Endothelial cell of umbilical vein (primary cell): ENCODE results near the gene CSMD2. TPM values are rescaled to one million over a fixed set of nuclear protein-coding genes. Genes with fewer than 3 reads are reported as not detected.

Source experiments
- BruUV-seq: library from RNA; stranded (reverse); fragments of 400-500 nt; replicated peaks from 2 replicates; lab custom pipeline; 2021; lab: Mats Ljungman, UMichigan
- CTCF ChIA-PET: fragments of 300-600, 350-600 bp; sonication (Branson Sonifier 250); formaldehyde crosslinking; loops from one replicate; lab custom pipeline; 2021; ENCODE audit warnings: antibody characterized with exemption, inconsistent platforms; lab: Charles Lee
- POLR2A ChIA-PET: fragments of 300-600, 350-600 bp; sonication (Branson Sonifier 250); formaldehyde crosslinking; loops from one replicate; lab custom pipeline; 2021; ENCODE audit warnings: antibody characterized with exemption, inconsistent platforms; lab: Charles Lee
- DNase-seq: peaks from one replicate; pipeline ENCODE4 v3.0.0-alpha.2; 2011; ENCODE audit warnings: low read depth, low spot score
- FAIRE-seq: peaks from 2 replicates; lab custom pipeline; 2011; peaks lifted over from hg19 to GRCh38; lab: Jason Lieb, UNC
- H2AFZ ChIP-seq: 2 replicates; pipeline ENCODE4 v1.6.0; 2012; ENCODE audit warnings: low read depth, low read length, control low read depth, inconsistent platforms
- H3K27ac ChIP-seq: 2 replicates; pipeline ENCODE4 v1.5.1; 2011; ENCODE audit warnings: low read depth, mild to moderate bottlenecking, control low read depth, low read length, moderate library complexity; ENCODE audit not compliant: insufficient read depth
- H3K27me3 ChIP-seq, 2 experiments: 2 replicates each; pipeline versions ENCODE4 v1.6.0 to v1.6.1; 2011; ENCODE audit warnings: low read length in 2 of 2, mixed read lengths in 1 of 2; ENCODE audit not compliant: control insufficient read depth in 2 of 2, insufficient read depth in 2 of 2
- H3K36me3 ChIP-seq, 2 experiments: 2 replicates in 1 of 2; 3 replicates in 1 of 2; pipeline ENCODE4 v1.5.1; 2011; ENCODE audit warnings: low read length in 2 of 2, mild to moderate bottlenecking in 1 of 2, moderate library complexity in 1 of 2; ENCODE audit not compliant: control insufficient read depth in 2 of 2, insufficient read depth in 2 of 2; ENCODE audit errors: extremely low read depth in 1 of 2
- H3K4me1 ChIP-seq: 3 replicates; pipeline ENCODE4 v1.5.1; 2011; ENCODE audit warnings: mild to moderate bottlenecking, low read length; ENCODE audit not compliant: control insufficient read depth, insufficient read depth; ENCODE audit errors: extremely low read depth
- H3K4me2 ChIP-seq: 2 replicates; pipeline ENCODE4 v1.6.1; 2011; ENCODE audit warnings: low read length, control low read depth, mixed read lengths; ENCODE audit not compliant: insufficient read depth
- H3K4me3 ChIP-seq, 3 experiments: fragments of 200-600 bp in 1 of 3; sonication (generic), shearing (Covaris generic) in 1 of 3; replicated peaks in 1 of 3; 2 replicates each; pipeline ENCODE4 v1.5.1; 2011 to 2016; ENCODE audit warnings: control low read depth in 3 of 3, low read length in 3 of 3, mild to moderate bottlenecking in 2 of 3, inconsistent platforms in 1 of 3, low read depth in 1 of 3, moderate library complexity in 1 of 3; ENCODE audit not compliant: insufficient read depth in 1 of 3
- H3K79me2 ChIP-seq: 2 replicates; pipeline ENCODE4 v1.6.0; 2012; ENCODE audit warnings: low read length, inconsistent platforms; ENCODE audit not compliant: control insufficient read depth, insufficient read depth
- H3K9ac ChIP-seq: replicated peaks from 2 replicates; pipeline ENCODE3; 2011; ENCODE audit warnings: low read length, control low read depth; ENCODE audit not compliant: insufficient read depth; ENCODE audit errors: extremely low read depth
- H3K9me1 ChIP-seq: replicated peaks from 3 replicates; pipeline ENCODE4 v1.6.0; 2011; ENCODE audit warnings: mild to moderate bottlenecking, low read length; ENCODE audit not compliant: control insufficient read depth, insufficient read depth; ENCODE audit errors: extremely low read depth
- H3K9me3 ChIP-seq: replicated peaks from 2 replicates; pipeline ENCODE4 v1.5.1; 2012; ENCODE audit warnings: low read length, inconsistent platforms; ENCODE audit not compliant: control insufficient read depth, insufficient read depth
- H4K20me1 ChIP-seq: replicated peaks from 2 replicates; pipeline ENCODE3; 2011; ENCODE audit warnings: mild to moderate bottlenecking, low read length; ENCODE audit not compliant: control insufficient read depth, insufficient read depth; ENCODE audit errors: extremely low read depth
- EZH2 ChIP-seq: IDR thresholded peaks from 2 replicates; pipeline ENCODE4 v1.6.1; 2012; ENCODE audit warnings: borderline replicate concordance, low read depth, mild to moderate bottlenecking, moderate library complexity, low read length, inconsistent platforms; ENCODE audit not compliant: severe bottlenecking
- FOS ChIP-seq: IDR thresholded peaks from 2 replicates; pipeline ENCODE4 v1.6.1; 2011; ENCODE audit warnings: mild to moderate bottlenecking, low read length, moderate library complexity, borderline replicate concordance; ENCODE audit not compliant: insufficient read depth
- GATA2 ChIP-seq: IDR thresholded peaks from 2 replicates; pipeline ENCODE4 v1.7.0; 2011; ENCODE audit warnings: low read depth, mild to moderate bottlenecking, moderate library complexity, mixed read lengths, low read length; ENCODE audit not compliant: insufficient read length, insufficient read depth
- MYC ChIP-seq: IDR thresholded peaks from one replicate; pipeline ENCODE4 v1.6.1; 2011; ENCODE audit warnings: mild to moderate bottlenecking, low read depth, low read length
- POLR2A ChIP-seq: IDR thresholded peaks from 2 replicates; pipeline ENCODE4 v1.6.1; 2012; ENCODE audit warnings: low read depth, mild to moderate bottlenecking, control low read depth, low read length
- POLR2AphosphoS5 ChIP-seq: IDR thresholded peaks from 2 replicates; pipeline ENCODE4 v1.6.1; 2012; ENCODE audit warnings: low read depth, mild to moderate bottlenecking, control low read depth, low read length, moderate library complexity; ENCODE audit not compliant: insufficient read depth
- dilution Hi-C: fragments of 300-500 bp; cut with MboI; formaldehyde crosslinking; loops from one replicate; pipeline ENCODE4 v1.15.0; 2019; ENCODE audit warnings: low sequenced_read_pairs; ENCODE audit not compliant: extremely low pct_ligation_motif_present
- intact Hi-C: fragments of 100-400 bp; cut with micrococcal nuclease; formaldehyde crosslinking; loops from one replicate; pipeline ENCODE4 v1.10.0; 2022
- polyA plus RNA-seq, 4 experiments: library from polyadenylated mRNA; depleted of rRNA in 3 of 4; stranded (reverse) in 3 of 4; unstranded in 1 of 4; fragments of >200 nt; gene quantifications; 2 replicates each; pipeline versions ENCODE4 v1.2.1 to v1.2.3, GENCODE V29; 2011 to 2012; ENCODE audit warnings: missing spikeins in 1 of 4
- total RNA-seq: library from RNA; stranded (reverse); gene quantifications from 2 replicates; pipeline ENCODE4 v1.2.3, GENCODE V29; 2021

The CSMD2 gene
- total and polyA plus RNA-seq, 2 donors (not counting 3 experiments of a cell fraction or from before 2014, with no cell fraction given): under 0.01 TPM; not detected in 1

DNA sequence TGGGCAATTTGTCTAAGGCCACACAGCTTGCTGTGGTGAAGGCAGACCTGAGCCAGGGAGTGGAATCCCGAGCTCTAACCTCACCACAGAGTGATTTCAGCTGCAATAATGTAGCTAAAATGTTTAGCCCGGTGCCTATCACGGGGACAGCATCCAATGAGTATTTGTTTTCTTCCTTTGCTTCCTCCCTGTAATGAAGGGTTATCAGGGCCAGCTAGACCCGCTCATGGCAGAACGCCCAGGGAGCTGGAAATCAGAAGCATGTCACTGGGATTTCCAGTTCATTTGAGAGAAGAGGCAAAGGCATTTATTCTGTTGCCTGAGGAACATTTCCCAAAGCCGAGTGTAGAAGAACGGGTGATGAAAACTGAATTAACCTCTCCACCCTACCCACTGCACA lies 509.5 kb downstream of the CSMD2 start:
- TF ChIP-seq GATA2: no peak
- Histone ChIP-seq H3K4me2 (no peak overlapping the region), H3K9me3 (no peaks in the 10 kb centered on the region), H2AFZ (no peak overlapping the region), H3K9me1 (no peaks in the 10 kb centered on the region), H3K4me3 (no peak overlapping the region), H3K36me3 (no peaks in the 10 kb centered on the region), H3K79me2 (no peaks in the 10 kb centered on the region), H3K27ac (no peak overlapping the region), H3K4me1 (no peaks in the 10 kb centered on the region), H3K9ac (no peak overlapping the region), H3K27me3 (no peaks in the 10 kb centered on the region), H4K20me1 (no peaks in the 10 kb centered on the region)
- dilution Hi-C loops: no loop called here
- FAIRE-seq (no peak), DNase-seq (no peak)
- intact Hi-C loops: no loop called here
- ChIA-PET POLR2A (no interaction called here), CTCF (no interaction called here)
- BruUV-seq: no TSS peak

DNA sequence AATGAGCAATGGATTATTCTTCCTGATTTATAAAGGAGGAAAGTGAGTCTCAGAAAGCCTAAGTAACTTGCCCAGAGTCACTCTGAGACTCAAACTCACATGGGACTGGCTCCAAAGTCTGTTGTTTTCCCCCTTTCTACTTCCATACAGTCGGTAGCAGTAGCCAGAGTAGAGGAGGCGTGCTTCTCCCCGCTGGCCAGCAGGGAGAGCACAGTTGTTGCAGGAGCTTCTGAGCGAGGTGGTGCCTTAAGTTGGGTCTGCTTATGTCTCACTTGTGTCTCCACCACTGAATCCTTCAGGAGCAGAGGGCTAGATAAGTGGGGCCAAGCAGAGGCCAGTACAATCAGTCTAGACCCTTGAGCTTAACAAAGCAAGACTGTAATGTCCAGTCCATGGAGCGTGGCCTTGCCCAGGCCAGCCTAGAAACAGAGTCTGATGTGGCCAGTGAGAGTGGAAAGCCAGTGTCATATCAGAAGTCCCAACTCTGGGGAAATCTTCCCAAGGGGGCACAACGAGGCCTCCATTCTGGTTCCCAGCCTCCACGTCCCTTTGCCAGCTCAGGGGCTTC lies 510.7 kb downstream of the CSMD2 start:
- Histone ChIP-seq H3K9ac (no peak overlapping the region), H3K4me1 (no peaks in the 10 kb centered on the region), H3K4me2 (no peak overlapping the region), H3K79me2 (no peaks in the 10 kb centered on the region), H2AFZ (no peak overlapping the region), H3K9me1 (no peaks in the 10 kb centered on the region), H4K20me1 (no peaks in the 10 kb centered on the region), H3K36me3 (no peaks in the 10 kb centered on the region), H3K9me3 (no peaks in the 10 kb centered on the region), H3K4me3 (no peak overlapping the region), H3K27me3 (no peaks in the 10 kb centered on the region), H3K27ac (no peak overlapping the region)
- intact Hi-C loops (no loop called here), dilution Hi-C loops (no loop called here)
- ChIA-PET POLR2A (no interaction called here), CTCF (interaction anchor here (1.0 to 1.1 kb wide), 2 partner anchors 41 to 1088 kb away, joined by 3 read pairs; no protein-coding TSS in a partner anchor)
- no peak for TF ChIP-seq EZH2
- no peak for TF ChIP-seq MYC
- no peak for TF ChIP-seq GATA2
- no peak for TF ChIP-seq FOS
- TF ChIP-seq POLR2AphosphoS5: no peak
- no peak for TF ChIP-seq POLR2A
- DNase-seq: no peak
- FAIRE-seq: no peak
- no TSS peak for BruUV-seq
